Testis (tissue), 2 donors: ENCODE results near the gene ZNF497.

Experiments used
- CTCF ChIP-seq, 3 experiments: fragments of 450-650 bp in 2 of 3; fragments of 200-600 bp in 1 of 3; sonication (generic) in 1 of 3; IDR thresholded peaks; one replicate each; pipeline ENCODE4 v1.5.1; 2016 to 2019; ENCODE audit warnings: antibody characterized with exemption in 3 of 3, mild to moderate bottlenecking in 2 of 3, moderate library complexity in 1 of 3
- POLR2A ChIP-seq: fragments of 450-650 bp; IDR thresholded peaks from one replicate; pipeline ENCODE4 v1.6.1; 2017; ENCODE audit warnings: antibody characterized with exemption, mild to moderate bottlenecking, moderate library complexity

GRCh38 chr19:58395220-58395978, 32.8 kb upstream of the ZNF497 start, which contains the start of gene RNF225:
- TF ChIP-seq CTCF (IDR thresholded peaks at IDR 0.05), result no peak
- no peak for TF ChIP-seq POLR2A
